Measurements from ENCODE around the gene AFDN. TPM values are rescaled to one million over a fixed set of nuclear protein-coding genes. Genes with fewer than 3 reads are reported as not detected.

The AFDN gene
- polyA plus RNA-seq, 1 of the 3 experiments (the other 2 are of a cell fraction), result 25.1 TPM

DNA sequence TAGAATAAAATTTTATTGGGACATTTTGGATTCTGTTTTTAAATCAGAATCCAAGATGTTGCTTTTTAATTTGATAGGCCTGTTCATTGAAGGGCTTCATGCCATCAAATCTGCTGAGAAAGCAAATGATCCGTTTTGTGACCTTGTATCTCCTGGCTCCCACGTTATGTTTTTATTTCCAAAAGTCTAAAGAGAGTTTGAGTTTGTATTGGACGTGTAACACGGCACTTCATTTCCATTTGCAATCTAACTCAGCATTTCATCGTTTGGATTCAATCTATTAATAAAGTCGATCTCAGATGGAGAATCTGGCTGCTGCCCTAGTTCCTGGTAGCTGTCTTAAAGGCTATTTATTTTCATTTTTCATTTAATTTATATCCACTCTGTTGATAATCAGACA is 187.7 kb downstream of the AFDN start (continued):
- TF ChIP-seq, protein P1, sequence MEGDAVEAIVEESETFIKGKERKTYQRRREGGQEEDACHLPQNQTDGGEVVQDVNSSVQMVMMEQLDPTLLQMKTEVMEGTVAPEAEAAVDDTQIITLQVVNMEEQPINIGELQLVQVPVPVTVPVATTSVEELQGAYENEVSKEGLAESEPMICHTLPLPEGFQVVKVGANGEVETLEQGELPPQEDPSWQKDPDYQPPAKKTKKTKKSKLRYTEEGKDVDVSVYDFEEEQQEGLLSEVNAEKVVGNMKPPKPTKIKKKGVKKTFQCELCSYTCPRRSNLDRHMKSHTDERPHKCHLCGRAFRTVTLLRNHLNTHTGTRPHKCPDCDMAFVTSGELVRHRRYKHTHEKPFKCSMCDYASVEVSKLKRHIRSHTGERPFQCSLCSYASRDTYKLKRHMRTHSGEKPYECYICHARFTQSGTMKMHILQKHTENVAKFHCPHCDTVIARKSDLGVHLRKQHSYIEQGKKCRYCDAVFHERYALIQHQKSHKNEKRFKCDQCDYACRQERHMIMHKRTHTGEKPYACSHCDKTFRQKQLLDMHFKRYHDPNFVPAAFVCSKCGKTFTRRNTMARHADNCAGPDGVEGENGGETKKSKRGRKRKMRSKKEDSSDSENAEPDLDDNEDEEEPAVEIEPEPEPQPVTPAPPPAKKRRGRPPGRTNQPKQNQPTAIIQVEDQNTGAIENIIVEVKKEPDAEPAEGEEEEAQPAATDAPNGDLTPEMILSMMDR (IDR thresholded peaks at IDR 0.05), result no peak
- TF ChIP-seq FOSL2 (IDR thresholded peaks at IDR 0.05; ENCODE audit: borderline replicate concordance, low read depth), result no peak

DNA sequence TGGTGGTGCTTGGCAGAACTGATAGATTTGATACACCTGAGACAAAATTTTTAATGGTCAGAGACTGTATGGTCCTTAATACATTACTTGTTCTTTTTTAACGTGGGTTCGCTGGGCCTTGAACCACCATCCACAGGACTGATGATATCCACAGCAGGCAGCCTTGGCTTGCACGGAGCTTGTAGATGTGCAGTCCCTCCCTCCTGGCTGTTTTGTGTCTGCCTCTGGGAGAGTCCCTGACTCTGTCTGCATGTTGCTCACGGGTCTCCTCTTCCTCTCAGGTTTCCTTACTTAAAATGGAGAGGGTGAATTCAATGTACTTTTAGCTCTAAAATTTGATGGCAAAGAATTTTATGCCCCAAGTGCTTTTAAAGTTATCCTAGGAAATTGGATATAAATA is 188.3 kb downstream of the AFDN start:
- Histone ChIP-seq H3K9me2 (no peaks in the 10 kb centered on the region), H4K20me1 (ENCODE audit: insufficient read depth) (no peaks in the 10 kb centered on the region), H3K27ac (ENCODE audit: low read depth in 2 of 2, low read length in 1 of 2) (no peak overlapping the region), H3K79me2 (ENCODE audit: insufficient read depth) (no peaks in the 10 kb centered on the region), H3K27me3 (ENCODE audit: insufficient read depth) (no peaks in the 10 kb centered on the region), H3K9me3 (peaks cover 16% of the 10 kb centered on the region; the same call in 1 of the 2 replicates), H3K36me3 (replicated peaks in 1 of 2; ENCODE audit: control insufficient read depth in 1 of 2, insufficient read depth in 2 of 2, low read length in 1 of 2) (no peaks in the 10 kb centered on the region), H3F3A (replicated peaks; ENCODE audit: insufficient read depth) (peaks cover 3% of the 10 kb centered on the region), H2AFZ (ENCODE audit: low read depth) (no peak overlapping the region), H3K4me1 (ENCODE audit: control insufficient read depth in 1 of 2, insufficient read depth in 2 of 2, low read depth in 1 of 2, low read length in 1 of 2) (no peaks in the 10 kb centered on the region; a peak in 1 of 4 replicates), H3K4me3 (ENCODE audit: low read depth in 2 of 2, low read length in 1 of 2) (no peak overlapping the region), H3K9ac (no peak overlapping the region), H3K4me2 (no peak overlapping the region)
- 24% methylated on average over 4 of the region's 4 CpGs for WGBS (ENCODE audit: low lambda C conversion rate)
- POLR2A ChIA-PET, result no interaction called here
- CTCF ChIA-PET, result no interaction called here
- no peak for TF ChIP-seq CHD2 (IDR thresholded peaks at IDR 0.05; ENCODE audit: low read length, partially characterized antibody)
- TF ChIP-seq, protein P2, sequence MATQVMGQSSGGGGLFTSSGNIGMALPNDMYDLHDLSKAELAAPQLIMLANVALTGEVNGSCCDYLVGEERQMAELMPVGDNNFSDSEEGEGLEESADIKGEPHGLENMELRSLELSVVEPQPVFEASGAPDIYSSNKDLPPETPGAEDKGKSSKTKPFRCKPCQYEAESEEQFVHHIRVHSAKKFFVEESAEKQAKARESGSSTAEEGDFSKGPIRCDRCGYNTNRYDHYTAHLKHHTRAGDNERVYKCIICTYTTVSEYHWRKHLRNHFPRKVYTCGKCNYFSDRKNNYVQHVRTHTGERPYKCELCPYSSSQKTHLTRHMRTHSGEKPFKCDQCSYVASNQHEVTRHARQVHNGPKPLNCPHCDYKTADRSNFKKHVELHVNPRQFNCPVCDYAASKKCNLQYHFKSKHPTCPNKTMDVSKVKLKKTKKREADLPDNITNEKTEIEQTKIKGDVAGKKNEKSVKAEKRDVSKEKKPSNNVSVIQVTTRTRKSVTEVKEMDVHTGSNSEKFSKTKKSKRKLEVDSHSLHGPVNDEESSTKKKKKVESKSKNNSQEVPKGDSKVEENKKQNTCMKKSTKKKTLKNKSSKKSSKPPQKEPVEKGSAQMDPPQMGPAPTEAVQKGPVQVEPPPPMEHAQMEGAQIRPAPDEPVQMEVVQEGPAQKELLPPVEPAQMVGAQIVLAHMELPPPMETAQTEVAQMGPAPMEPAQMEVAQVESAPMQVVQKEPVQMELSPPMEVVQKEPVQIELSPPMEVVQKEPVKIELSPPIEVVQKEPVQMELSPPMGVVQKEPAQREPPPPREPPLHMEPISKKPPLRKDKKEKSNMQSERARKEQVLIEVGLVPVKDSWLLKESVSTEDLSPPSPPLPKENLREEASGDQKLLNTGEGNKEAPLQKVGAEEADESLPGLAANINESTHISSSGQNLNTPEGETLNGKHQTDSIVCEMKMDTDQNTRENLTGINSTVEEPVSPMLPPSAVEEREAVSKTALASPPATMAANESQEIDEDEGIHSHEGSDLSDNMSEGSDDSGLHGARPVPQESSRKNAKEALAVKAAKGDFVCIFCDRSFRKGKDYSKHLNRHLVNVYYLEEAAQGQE (IDR thresholded peaks at IDR 0.05; ENCODE audit: low read depth, low read length), result no peak
- TF ChIP-seq FOXJ3 (CRISPR knock-in tag; IDR thresholded peaks at IDR 0.05), result no peak
- TF ChIP-seq POLR2AphosphoS5 (IDR thresholded peaks at IDR 0.05; ENCODE audit: low read depth, low read length), result no peak
- TF ChIP-seq RFX5 (IDR thresholded peaks at IDR 0.05; ENCODE audit: low read length), result no peak
- no peak for TF ChIP-seq SIN3A (IDR thresholded peaks at IDR 0.05; ENCODE audit: borderline replicate concordance, low read depth, low read length)
- TF ChIP-seq, protein P3, sequence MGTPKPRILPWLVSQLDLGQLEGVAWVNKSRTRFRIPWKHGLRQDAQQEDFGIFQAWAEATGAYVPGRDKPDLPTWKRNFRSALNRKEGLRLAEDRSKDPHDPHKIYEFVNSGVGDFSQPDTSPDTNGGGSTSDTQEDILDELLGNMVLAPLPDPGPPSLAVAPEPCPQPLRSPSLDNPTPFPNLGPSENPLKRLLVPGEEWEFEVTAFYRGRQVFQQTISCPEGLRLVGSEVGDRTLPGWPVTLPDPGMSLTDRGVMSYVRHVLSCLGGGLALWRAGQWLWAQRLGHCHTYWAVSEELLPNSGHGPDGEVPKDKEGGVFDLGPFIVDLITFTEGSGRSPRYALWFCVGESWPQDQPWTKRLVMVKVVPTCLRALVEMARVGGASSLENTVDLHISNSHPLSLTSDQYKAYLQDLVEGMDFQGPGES (IDR thresholded peaks at IDR 0.05; ENCODE audit: low read depth, low read length), result no peak
- TF ChIP-seq, protein P4, sequence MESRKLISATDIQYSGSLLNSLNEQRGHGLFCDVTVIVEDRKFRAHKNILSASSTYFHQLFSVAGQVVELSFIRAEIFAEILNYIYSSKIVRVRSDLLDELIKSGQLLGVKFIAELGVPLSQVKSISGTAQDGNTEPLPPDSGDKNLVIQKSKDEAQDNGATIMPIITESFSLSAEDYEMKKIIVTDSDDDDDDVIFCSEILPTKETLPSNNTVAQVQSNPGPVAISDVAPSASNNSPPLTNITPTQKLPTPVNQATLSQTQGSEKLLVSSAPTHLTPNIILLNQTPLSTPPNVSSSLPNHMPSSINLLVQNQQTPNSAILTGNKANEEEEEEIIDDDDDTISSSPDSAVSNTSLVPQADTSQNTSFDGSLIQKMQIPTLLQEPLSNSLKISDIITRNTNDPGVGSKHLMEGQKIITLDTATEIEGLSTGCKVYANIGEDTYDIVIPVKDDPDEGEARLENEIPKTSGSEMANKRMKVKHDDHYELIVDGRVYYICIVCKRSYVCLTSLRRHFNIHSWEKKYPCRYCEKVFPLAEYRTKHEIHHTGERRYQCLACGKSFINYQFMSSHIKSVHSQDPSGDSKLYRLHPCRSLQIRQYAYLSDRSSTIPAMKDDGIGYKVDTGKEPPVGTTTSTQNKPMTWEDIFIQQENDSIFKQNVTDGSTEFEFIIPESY (IDR thresholded peaks at IDR 0.05; ENCODE audit: borderline replicate concordance, low read depth), result no peak
- TF ChIP-seq ELF1 (IDR thresholded peaks at IDR 0.05), result no peak
- no peak for TF ChIP-seq RXRA (IDR thresholded peaks at IDR 0.05; ENCODE audit: borderline replicate concordance, low read depth)
- no peak for TF ChIP-seq EZH2phosphoT487 (IDR thresholded peaks at IDR 0.05; ENCODE audit: borderline replicate concordance, low read depth)
- TF ChIP-seq, protein P5, sequence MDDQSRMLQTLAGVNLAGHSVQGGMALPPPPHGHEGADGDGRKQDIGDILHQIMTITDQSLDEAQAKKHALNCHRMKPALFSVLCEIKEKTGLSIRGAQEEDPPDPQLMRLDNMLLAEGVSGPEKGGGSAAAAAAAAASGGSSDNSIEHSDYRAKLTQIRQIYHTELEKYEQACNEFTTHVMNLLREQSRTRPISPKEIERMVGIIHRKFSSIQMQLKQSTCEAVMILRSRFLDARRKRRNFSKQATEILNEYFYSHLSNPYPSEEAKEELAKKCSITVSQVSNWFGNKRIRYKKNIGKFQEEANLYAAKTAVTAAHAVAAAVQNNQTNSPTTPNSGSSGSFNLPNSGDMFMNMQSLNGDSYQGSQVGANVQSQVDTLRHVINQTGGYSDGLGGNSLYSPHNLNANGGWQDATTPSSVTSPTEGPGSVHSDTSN (IDR thresholded peaks at IDR 0.05), result no peak
- no peak for TF ChIP-seq TAF1 (IDR thresholded peaks at IDR 0.05; ENCODE audit: borderline replicate concordance, low read depth, low read length)
- no peak for DNase-seq
